HG02610 (cell line): ENCODE measurements around the gene ATXN1.
"Not testable (repeated sequence)": the region's sequence is repeated elsewhere in the genome, so short reads cannot be mapped to it uniquely, and the experiment has no call there.

Experiments
- ATAC-seq: cut with Tn5 transposase; IDR thresholded peaks from one replicate; pipeline ENCODE4 v1.9.1; 2021; ENCODE audit warnings: mild to moderate bottlenecking, moderate library complexity; ENCODE audit not compliant: unreplicated experiment

The ATXN1 gene

GRCh38 chr6:16548121-16548520, 213.1 kb downstream of the ATXN1 start:
- ATAC-seq: no peak

- ATAC-seq: no peak
Observed at GRCh38 chr6:16547587-16547986, 213.7 kb downstream of the ATXN1 start.

DNA sequence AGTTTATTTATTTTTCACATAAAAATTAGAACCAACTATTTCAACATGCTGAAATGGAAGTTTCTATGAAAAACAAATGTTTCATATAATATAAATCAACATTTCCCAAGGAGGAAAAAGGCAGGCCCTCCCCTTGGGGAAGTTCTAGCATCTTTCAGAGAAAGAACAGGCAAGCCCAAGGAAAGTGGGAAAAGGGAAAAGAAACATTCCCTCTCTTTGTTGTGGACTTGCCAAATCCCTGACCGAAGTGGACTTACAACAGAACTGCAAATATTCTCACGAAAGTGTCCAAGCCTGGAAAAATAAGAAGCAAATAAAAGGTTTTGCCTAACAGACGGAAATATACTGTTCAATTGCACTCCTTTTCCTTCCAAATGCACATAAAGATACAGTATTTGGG, 214.4 kb downstream of the ATXN1 start:
- ATAC-seq: no peak

- ATAC-seq: no peak
Observed at GRCh38 chr6:16545382-16545781, 215.9 kb downstream of the ATXN1 start.

DNA sequence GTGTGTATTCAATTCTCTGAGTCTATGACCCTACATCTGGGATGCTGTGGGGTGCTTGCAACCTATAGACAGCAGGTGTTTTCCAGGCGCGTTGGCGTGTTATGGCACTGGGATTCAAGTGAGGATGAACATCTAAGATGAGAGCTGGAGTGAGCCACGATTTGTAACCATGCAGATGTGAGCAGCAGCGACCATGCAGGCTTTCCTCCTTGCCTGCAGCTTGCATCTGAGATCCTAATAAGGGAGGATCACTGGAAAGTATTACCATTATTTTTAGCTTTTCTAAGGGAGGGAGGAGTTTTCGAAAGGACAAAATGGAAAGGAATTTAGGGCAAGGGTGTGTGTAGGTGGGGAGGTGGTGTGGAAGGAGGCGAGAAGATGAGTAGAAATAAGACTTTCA, 216.7 kb downstream of the ATXN1 start:
- ATAC-seq: no peak

GRCh38 chr6:16544006-16544405, 217.3 kb downstream of the ATXN1 start:
- no peak for ATAC-seq

GRCh38 chr6:16543521-16543920, 217.7 kb downstream of the ATXN1 start:
- ATAC-seq: no peak

DNA sequence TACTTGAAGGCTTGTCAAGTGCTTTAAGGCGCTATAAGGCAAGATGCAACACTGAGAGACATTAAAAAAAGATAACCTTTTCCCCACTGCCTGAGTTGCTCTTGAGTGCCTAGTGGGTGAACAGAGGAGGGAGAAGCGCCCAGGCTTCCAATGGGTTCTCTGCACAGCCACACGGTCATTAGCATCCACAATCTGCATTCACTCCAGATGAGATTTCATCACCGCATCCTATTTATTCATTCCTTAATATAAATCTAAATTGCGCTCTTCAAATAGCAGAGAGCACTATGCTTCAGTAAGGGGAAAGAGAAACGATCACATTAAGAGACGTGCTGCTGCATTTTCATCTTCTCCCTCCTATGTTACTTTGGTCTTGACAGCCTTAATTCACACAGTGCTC, 219.2 kb downstream of the ATXN1 start:
- no peak for ATAC-seq

GRCh38 chr6:16540804-16541752, 220.2 kb downstream of the ATXN1 start:
- ATAC-seq: peak; percentile 81

DNA sequence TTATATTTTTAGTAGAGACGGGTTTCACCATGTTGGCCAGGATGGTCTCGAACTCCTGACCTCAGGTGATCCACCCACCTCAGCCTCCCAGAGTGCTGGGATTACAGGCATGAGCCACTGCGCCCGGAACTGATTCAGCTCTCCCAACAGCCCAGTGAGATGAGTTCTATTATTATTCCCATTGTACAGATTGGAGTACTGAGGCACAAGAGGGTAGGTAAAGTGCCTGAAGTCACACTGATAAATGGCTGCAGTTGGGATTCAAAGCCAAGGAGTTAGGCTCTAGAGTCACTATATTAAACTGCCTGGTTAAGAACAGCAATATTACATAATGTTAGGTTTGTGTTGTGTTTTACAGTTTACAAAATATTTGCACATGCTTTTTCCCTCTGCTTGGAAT, 220.9 kb downstream of the ATXN1 start:
- not testable (repeated sequence) for ATAC-seq

GRCh38 chr6:16539086-16539931, 222.0 kb downstream of the ATXN1 start:
- no peak for ATAC-seq

GRCh38 chr6:16535564-16535963, 225.7 kb downstream of the ATXN1 start:
- ATAC-seq: no peak

DNA sequence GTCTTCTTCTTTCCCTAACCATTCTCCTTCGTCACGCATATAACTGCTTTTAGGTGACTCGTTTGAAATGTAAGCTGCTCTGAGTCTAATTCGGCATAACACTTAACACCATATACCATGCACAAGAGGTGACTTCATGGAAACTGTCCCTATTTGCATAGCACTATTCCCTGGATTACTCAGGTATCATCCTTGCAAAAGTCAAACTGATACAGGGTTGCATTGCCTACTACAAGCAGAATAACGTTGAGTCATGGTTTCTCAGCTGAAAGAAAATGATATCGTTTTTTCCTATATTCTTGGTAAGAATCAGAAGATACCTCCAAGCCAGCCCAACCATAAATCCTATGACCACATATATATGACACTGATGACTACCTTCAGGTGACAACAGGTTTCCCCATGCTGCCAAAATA, 227.5 kb downstream of the ATXN1 start:
- ATAC-seq: no peak

GRCh38 chr6:16533210-16533609, 228.1 kb downstream of the ATXN1 start:
- ATAC-seq: no peak

DNA sequence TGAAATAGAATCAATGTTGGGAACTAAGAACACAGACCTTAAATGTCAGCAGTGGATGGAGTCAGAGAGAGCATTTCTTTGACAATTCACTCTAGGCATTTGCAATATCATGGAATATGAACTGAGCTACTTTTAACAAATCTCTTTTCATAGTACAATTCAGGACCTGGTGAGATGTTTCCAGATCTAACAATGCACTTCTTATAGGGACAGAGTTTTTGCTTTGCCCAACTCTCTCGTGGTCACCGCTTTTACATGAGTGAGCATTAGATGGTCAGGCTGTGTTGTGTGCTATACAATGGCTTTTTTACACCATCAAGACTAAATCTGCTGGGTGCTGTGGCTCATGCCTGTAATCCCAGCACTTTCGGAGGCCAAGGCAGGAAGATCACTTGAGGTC, 233.6 kb downstream of the ATXN1 start:
- ATAC-seq: no peak

- no peak for ATAC-seq
Observed at GRCh38 chr6:16524380-16524707, 236.9 kb downstream of the ATXN1 start.

- ATAC-seq: no peak
Observed at GRCh38 chr6:16523606-16524379, 237.5 kb downstream of the ATXN1 start.

DNA sequence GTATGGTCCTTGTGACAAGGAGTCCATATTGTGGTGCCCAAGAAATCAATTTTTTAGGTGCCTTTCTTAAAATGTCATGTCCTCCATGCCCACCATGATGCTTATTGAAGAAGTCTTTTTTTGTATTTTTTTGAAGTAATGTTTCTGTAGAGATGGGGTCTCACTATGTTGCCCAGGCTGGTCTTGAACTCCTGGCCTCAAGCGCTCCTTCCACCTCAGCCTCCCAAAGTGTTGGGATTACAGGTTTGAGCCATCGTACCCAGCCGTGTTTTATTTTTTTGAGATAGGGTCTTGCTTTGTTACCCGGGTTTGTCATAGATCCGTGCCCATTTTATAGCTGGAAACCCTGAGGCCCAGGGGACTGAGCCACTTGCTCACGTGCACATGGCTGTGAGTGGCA, 238.3 kb downstream of the ATXN1 start:
- no peak for ATAC-seq

GRCh38 chr6:16521528-16521927, 239.7 kb downstream of the ATXN1 start:
- no peak for ATAC-seq

DNA sequence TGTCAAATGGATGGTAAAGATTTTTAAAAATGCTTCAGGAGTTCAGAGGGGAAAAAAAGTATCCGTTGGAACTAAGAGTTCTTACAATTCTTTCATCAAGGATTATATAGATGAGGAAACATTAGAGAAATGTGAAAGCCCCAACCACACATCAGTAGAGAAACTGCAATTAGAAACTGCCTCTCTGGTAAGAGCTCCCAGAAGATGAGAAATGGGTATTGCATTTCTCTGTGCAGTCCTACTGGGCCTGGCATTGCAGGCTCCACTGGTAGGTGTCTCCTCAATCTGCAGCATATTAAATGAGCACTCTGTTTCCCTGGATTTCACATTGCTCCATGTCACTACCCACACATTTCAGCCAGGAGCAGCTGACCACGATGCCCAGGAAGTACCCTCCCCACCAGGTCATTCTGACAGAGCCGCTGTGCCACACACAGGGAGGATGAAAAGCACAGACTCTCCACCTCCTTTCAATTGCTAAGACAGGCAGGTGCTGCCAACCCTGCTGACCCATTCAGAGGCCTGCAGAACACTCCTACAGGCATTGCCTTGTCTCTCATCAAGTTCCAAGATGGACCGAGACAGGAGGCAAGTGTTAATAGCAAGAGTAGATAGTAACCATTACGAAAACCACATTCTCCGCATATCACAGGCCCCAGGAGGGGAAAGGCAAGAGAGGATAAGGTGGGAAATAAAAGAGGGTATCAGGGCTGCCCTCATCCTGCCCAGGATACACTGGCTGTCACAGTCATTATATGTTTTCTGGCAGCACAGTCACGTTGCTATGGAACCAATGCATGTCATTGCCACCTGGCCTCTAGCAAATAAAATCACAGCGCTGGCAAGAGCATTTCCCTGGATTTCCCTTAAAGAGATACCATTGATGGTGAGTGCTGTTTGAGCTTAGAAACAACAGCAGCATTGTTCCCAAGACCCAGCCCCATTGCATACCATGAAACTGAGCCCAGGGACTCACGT, 241.7 kb downstream of the ATXN1 start:
- no peak for ATAC-seq
